Renal cortical epithelial cell (primary cell): Measurements from ENCODE around the gene TTK. TPM values are rescaled to one million over a fixed set of nuclear protein-coding genes. Genes with fewer than 3 reads are reported as not detected.
"Not testable (repeated sequence)": the region's sequence is repeated elsewhere in the genome, so short reads cannot be mapped to it uniquely, and the experiment has no call there.

ENCODE experiments used
- DNase-seq: peaks from one replicate; pipeline ENCODE4 v3.0.0-alpha.2; 2011; ENCODE audit warnings: low read depth
- total RNA-seq: library from RNA; depleted of rRNA; stranded (reverse); fragments of >200 nt; gene quantifications from 2 replicates; pipeline ENCODE4 v1.2.3, GENCODE V29; 2014

TTK gene
- total RNA-seq, 1 donor from 2014 or later, result 1.4 TPM

DNA sequence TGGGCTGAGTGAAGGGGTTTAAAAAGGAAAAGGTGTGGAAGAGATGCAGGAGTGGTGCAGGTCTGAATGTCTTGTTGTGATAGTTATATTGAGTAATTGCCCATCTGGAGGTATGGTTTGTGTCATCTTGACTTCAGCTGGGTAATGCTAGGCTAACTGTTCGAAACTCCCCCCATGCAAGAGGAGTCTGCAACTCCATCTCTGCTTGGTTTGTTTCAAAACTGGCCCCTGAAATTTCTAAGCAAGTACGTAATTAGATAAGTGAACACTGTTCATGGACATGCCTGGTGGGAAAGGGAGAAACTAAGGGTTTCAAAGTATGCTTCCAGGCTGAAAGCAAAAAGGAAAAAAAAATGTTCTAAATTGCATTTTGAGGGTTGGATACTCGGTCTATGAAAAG, 17.1 kb downstream of the TTK start:
- no peak for DNase-seq

DNA sequence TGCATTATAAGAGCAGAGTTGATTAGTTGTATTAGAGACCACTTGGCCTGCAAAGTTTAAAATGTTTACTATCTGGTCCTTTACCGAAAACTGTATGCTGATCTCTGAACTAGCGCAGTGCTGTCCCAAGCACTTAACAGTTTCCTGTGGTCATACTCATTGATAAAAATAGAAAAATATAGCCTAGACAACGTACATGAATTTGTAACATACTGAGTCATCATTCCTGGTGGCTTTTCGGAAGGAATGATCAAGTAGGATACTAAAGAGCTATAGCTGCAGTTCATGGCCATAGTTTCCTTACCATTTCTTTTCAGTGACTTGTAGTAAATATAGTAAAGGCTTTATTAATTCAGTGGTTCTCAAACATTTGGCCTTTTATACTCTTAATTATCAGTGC, 18.4 kb downstream of the TTK start:
- DNase-seq, result no peak

DNA sequence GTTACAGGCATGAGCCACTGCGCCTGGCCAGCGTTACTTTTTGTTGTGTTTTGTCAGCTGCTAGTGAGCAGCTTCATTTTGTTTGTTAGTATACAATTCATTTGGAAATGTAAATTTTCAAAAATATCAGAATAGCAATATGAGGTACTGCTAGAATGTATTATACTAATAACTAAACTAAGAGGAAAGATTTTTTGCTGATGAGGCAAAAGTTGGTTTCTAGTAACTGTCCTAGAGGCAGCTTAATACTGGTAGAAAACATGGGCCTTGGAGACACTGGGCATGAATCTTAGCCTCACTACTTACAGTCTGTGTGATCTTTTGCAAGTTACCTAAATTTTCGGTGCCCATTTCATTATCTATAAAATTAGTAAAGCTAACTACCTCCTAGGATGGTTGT, 24.1 kb downstream of the TTK start:
- no peak for DNase-seq

DNA sequence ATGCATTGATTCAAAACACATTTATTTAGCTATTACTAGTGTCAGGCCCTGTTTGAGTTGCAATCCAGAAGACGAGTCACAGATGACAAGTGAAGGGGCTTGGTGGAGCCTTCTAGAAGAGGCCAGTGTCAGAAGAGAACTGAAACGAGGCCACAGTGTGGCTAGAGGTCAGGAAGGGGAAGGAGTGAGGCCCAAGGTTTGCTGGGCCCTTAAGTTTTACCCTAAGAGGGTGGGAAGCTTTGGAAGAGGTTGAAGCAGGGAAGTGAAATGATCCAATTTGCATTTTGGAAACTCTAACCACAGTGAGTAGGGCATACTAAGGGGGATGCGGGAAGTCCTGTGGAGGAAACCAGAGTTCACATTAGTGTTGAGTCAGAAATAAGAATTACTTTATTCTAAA, 25.0 kb downstream of the TTK start:
- DNase-seq, result no peak

DNA sequence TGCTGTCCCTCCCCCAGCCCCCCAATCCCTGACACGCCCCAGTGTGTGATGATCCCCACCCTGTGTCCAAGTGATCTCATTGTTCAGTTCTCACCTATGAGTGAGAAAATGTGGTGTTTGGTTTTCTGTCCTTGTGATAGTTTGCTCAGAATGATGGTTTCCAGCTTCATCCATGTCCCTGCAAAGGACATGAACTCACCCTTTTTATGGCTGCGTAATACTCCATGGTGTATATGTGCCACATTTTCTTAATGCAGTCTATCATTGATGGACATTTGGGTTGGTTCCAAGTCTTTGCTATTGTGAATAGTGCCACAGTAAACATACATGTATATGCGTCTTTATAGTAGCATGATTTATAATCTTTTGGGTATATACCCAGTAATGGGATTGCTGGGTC, 43.8 kb downstream of the TTK start:
- not testable (repeated sequence) for DNase-seq

GRCh38 chr6:80060774-80061173, 56.3 kb downstream of the TTK start:
- DNase-seq, result no peak

GRCh38 chr6:80068146-80068545, 63.7 kb downstream of the TTK start:
- not testable (repeated sequence) for DNase-seq

DNA sequence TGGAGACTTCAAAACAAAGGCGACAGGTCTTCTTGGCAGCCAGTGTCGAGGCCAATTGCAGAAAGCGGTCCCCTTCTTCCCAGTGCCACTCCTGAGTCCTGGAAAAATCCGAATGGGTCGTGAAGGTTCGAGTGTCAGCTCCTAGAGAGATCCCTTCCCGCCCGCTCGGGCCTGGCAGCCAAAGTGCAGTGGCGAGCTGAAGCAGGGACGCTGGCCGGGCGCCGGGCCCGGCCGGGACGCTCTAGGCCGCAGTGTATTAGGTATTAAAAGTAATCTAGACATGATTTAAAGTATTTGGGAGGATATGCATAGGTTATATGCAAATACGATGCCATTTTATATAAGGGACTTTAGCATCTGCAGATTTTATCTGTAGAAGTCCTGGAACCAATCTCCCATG, 66.0 kb downstream of the TTK start:
- not testable (repeated sequence) for DNase-seq

- DNase-seq, result no peak
Measured at GRCh38 chr6:80077067-80077466, 72.6 kb downstream of the TTK start.

- DNase-seq, result no peak
Measured at GRCh38 chr6:80088637-80089036, 84.2 kb downstream of the TTK start.

DNA sequence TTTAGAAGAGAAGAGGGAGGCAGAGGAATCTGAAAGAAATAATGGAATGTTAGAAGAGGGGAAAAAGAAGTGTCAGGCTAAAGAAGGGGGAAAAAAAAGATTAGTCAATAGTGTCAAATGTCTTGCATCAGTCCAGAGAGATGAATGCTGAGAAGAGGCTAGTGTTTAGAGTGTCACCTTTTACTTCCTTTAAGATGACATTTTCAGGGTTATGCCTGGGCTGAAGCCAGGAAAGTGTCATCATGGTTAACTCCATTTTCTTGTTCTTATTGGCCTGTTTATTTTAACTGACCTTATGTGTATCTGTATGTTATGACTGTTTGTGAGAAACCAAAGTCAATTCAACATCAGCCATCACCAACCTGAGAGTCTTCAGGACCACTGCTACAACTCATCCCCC, 87.1 kb downstream of the TTK start:
- no peak for DNase-seq

Other genes with a start within 250 kb of the TTK start
- 1.4 TPM in 2 replicates for gene ELOVL4, start 57.1 kb upstream of the TTK start, total RNA-seq
- gene BCKDHB, start 102.0 kb downstream of the TTK start, total RNA-seq, result 15.6 and 26.6 TPM in 2 replicates